ENCODE measurements around the gene CBFA2T3. TPM values are rescaled to one million over a fixed set of nuclear protein-coding genes. Genes with fewer than 3 reads are reported as not detected.

Gene CBFA2T3
- total and polyA plus RNA-seq, 2 donors (not counting 1 experiment from before 2014, with no cell fraction given), result 40.8 to 58.3 TPM

- Histone ChIP-seq H3K27ac (ENCODE audit: low read length in 2 of 2) (no peak overlapping the region), H3K9ac (ENCODE audit: low read length) (no peak overlapping the region), H3K4me1 (ENCODE audit: control insufficient read depth in 2 of 2, insufficient read depth in 2 of 2, low read length in 2 of 2) (peaks cover 27 to 31% of the 10 kb centered on the region in 2 donors), H3K79me2 (ENCODE audit: control insufficient read depth, insufficient read depth, low read length) (peaks cover 41% of the 10 kb centered on the region), H4K20me1 (ENCODE audit: control insufficient read depth, insufficient read depth, low read length, poor library complexity, severe bottlenecking) (peaks cover 27% of the 10 kb centered on the region), H3K36me3 (replicated peaks in 1 of 2; ENCODE audit: control extremely low read depth in 1 of 2, control insufficient read depth in 1 of 2, extremely low read depth in 1 of 2, insufficient read depth in 2 of 2, low read length in 1 of 2) (peaks cover 0 to 35% of the 10 kb centered on the region in 2 experiments), H3K27me3 (replicated peaks in 1 of 4; ENCODE audit: control extremely low read depth in 1 of 4, control insufficient read depth in 3 of 4, insufficient read depth in 4 of 4, low read length in 3 of 4) (no peaks in the 10 kb centered on the region), H2AFZ (ENCODE audit: insufficient read depth, low read depth, low read length, poor library complexity, severe bottlenecking) (no peak overlapping the region), H3K4me2 (replicated peaks; ENCODE audit: low read depth, low read length, poor library complexity, severe bottlenecking) (no peak overlapping the region), H3K4me3 (ENCODE audit: control extremely low read depth in 1 of 5, extremely low read depth in 1 of 5, insufficient read depth in 1 of 5, low read depth in 2 of 5, low read length in 4 of 5) (no peak overlapping the region), H3K9me3 (ENCODE audit: control extremely low read depth in 1 of 3, control insufficient read depth in 2 of 3, insufficient read depth in 1 of 3, low read length in 2 of 3) (no peaks in the 10 kb centered on the region)
- no peak overlapping the region for H3K27ac Mint-ChIP-seq
- intact Hi-C loops (cut with micrococcal nuclease), result no loop called here
- DNase-seq, result no peak
- H3K4me3 Mint-ChIP-seq, result no peak overlapping the region
- CTCF ChIA-PET, result interaction anchor here (1.1 kb wide), 1 partner anchor 122 kb away, joined by 4 read pairs; no protein-coding TSS in a partner anchor
- peaks cover 31% of the 10 kb centered on the region for H3K4me1 Mint-ChIP-seq
- WGBS (ENCODE audit: insufficient coverage), result 93% methylated on average over 16 of the region's 20 CpGs
- ATAC-seq (ENCODE audit: low read depth), result no peak
- TF ChIP-seq CTCF (IDR thresholded peaks at IDR 0.05), result no peak
- TF ChIP-seq EZH2 (IDR thresholded peaks at IDR 0.05; ENCODE audit: borderline replicate concordance, insufficient read depth, low read depth, low read length, poor library complexity, severe bottlenecking), result no peak
- no peaks in the 10 kb centered on the region for H3K27me3 Mint-ChIP-seq
- POLR2A ChIA-PET, result no interaction called here
- H3K9me3 Mint-ChIP-seq (ENCODE audit: insufficient read depth), result no peaks in the 10 kb centered on the region
Observed at GRCh38 chr16:88859381-88860091, 117.5 kb downstream of the CBFA2T3 start.

Data from B cell (primary cell).